HG03097 (cell line): Measurements from ENCODE around the gene NEK7.
"Not testable (repeated sequence)": the region's sequence is repeated elsewhere in the genome, so short reads cannot be mapped to it uniquely, and the experiment has no call there.

ENCODE experiments used
- ATAC-seq: cut with Tn5 transposase; IDR thresholded peaks from one replicate; pipeline ENCODE4 v1.9.1; 2021; ENCODE audit not compliant: unreplicated experiment, low FRiP score

Gene NEK7

GRCh38 chr1:198276241-198276640 lies 119.4 kb downstream of the NEK7 start:
- no peak for ATAC-seq

GRCh38 chr1:198278943-198279342 lies 122.1 kb downstream of the NEK7 start:
- ATAC-seq = no peak

- ATAC-seq = no peak
These were observed 123.3 kb downstream of the NEK7 start for GRCh38 chr1:198280080-198280479.

- ATAC-seq = no peak
These were observed 125.1 kb downstream of the NEK7 start for GRCh38 chr1:198281911-198282310.

- ATAC-seq = no peak
These were observed 126.4 kb downstream of the NEK7 start for GRCh38 chr1:198283222-198283621.

GRCh38 chr1:198287916-198288315 lies 131.1 kb downstream of the NEK7 start:
- no peak for ATAC-seq

- ATAC-seq = no peak
These were observed 133.4 kb downstream of the NEK7 start for GRCh38 chr1:198290089-198290683.

- ATAC-seq = no peak
These were observed 134.2 kb downstream of the NEK7 start for GRCh38 chr1:198291036-198291435.

- ATAC-seq = no peak
These were observed 135.1 kb downstream of the NEK7 start for GRCh38 chr1:198291924-198292323.

GRCh38 chr1:198295225-198295624 lies 138.4 kb downstream of the NEK7 start:
- ATAC-seq = no peak

GRCh38 chr1:198295971-198296370 lies 139.2 kb downstream of the NEK7 start:
- ATAC-seq = no peak

GRCh38 chr1:198297281-198297680 lies 140.5 kb downstream of the NEK7 start:
- ATAC-seq = no peak

- ATAC-seq = no peak
These were observed 141.8 kb downstream of the NEK7 start for GRCh38 chr1:198298640-198299039.

GRCh38 chr1:198300451-198300850 lies 143.7 kb downstream of the NEK7 start:
- ATAC-seq = no peak

- ATAC-seq = no peak
These were observed 147.6 kb downstream of the NEK7 start for GRCh38 chr1:198304431-198304830.

GRCh38 chr1:198314817-198315216 lies 158.0 kb downstream of the NEK7 start:
- not testable (repeated sequence) for ATAC-seq

- not testable (repeated sequence) for ATAC-seq
These were observed 158.5 kb downstream of the NEK7 start for GRCh38 chr1:198315331-198315730.

- ATAC-seq = no peak
These were observed 159.8 kb downstream of the NEK7 start for GRCh38 chr1:198316546-198317100.

GRCh38 chr1:198318085-198318484 lies 161.3 kb downstream of the NEK7 start:
- ATAC-seq = no peak

- no peak for ATAC-seq
These were observed 164.0 kb downstream of the NEK7 start for GRCh38 chr1:198320759-198321158.

GRCh38 chr1:198326232-198326631 lies 169.4 kb downstream of the NEK7 start:
- no peak for ATAC-seq

- ATAC-seq = no peak
These were observed 170.1 kb downstream of the NEK7 start for GRCh38 chr1:198326915-198327314.
